Panc1 (cell line): ENCODE results near the gene PXK. TPM values are rescaled to one million over a fixed set of nuclear protein-coding genes. Genes with fewer than 3 reads are reported as not detected.

Experiments
- ATAC-seq: fragments of 200-7000 bp; cut with Tn5 transposase; 2 replicates; pipeline ENCODE4 v1.9.1; 2020; ENCODE audit warnings: mild to moderate bottlenecking, moderate library complexity
- BruUV-seq: library from RNA; stranded (reverse); fragments of 400-500 nt; replicated peaks from 2 replicates; lab custom pipeline; 2021; lab: Mats Ljungman, UMichigan
- CTCF ChIA-PET: fragments of 300-600 bp; sonication (Branson Sonifier 250); formaldehyde crosslinking; loops from one replicate; lab custom pipeline; 2022; ENCODE audit warnings: antibody characterized with exemption; lab: Charles Lee
- POLR2A ChIA-PET: fragments of 300-600 bp; sonication (Branson Sonifier 250); formaldehyde crosslinking; loops from one replicate; lab custom pipeline; 2022; ENCODE audit warnings: antibody characterized with exemption; lab: Charles Lee
- DNase-seq: peaks from one replicate; pipeline ENCODE4 v3.0.0-alpha.2; 2010; ENCODE audit warnings: low read depth, low spot score
- H3K27ac ChIP-seq: 2 replicates; pipeline ENCODE4 v1.5.1; 2011; ENCODE audit warnings: mild to moderate bottlenecking, low read length, inconsistent platforms
- H3K27me3 ChIP-seq: fragments of 200-500 bp; sonication (Bioruptor generic); 2 replicates; pipeline ENCODE4 v1.6.0; 2014; ENCODE audit warnings: low read length, inconsistent platforms; ENCODE audit not compliant: control insufficient read depth, insufficient read depth
- H3K36me3 ChIP-seq: fragments of 200-500 bp; sonication (Bioruptor generic); 2 replicates; pipeline ENCODE4 v1.5.1; 2014; ENCODE audit warnings: inconsistent platforms, mild to moderate bottlenecking, low read length, moderate library complexity; ENCODE audit not compliant: control insufficient read depth, insufficient read depth
- H3K4me1 ChIP-seq: 2 replicates; pipeline ENCODE4 v1.5.1; 2011; ENCODE audit warnings: inconsistent platforms, mild to moderate bottlenecking, low read length, moderate library complexity; ENCODE audit not compliant: control insufficient read depth, insufficient read depth
- H3K4me3 ChIP-seq, 2 experiments: 2 replicates each; pipeline ENCODE4 v1.5.1; 2011 to 2012; ENCODE audit warnings: low read depth in 2 of 2, low read length in 2 of 2, mild to moderate bottlenecking in 2 of 2, inconsistent platforms in 1 of 2, moderate library complexity in 1 of 2
- H3K9me3 ChIP-seq: fragments of 200-500 bp; sonication (Bioruptor generic); 2 replicates; pipeline ENCODE4 v1.5.1; 2014; ENCODE audit warnings: low read depth, mild to moderate bottlenecking, inconsistent platforms, low read length, moderate library complexity; ENCODE audit not compliant: control insufficient read depth, insufficient read depth
- CTCF ChIP-seq: fragments of 450-650 bp; IDR thresholded peaks from 2 replicates; pipeline ENCODE4 v1.5.1; 2017; ENCODE audit warnings: mild to moderate bottlenecking
- POLR2AphosphoS5 ChIP-seq: IDR thresholded peaks from 2 replicates; pipeline ENCODE4 v1.6.1; 2012; ENCODE audit warnings: mild to moderate bottlenecking, low read depth, low read length, moderate library complexity
- REST ChIP-seq, 2 experiments: IDR thresholded peaks; 2 replicates each; pipeline ENCODE4 v1.6.1; 2011 to 2012; ENCODE audit warnings: low read depth in 2 of 2, control low read depth in 1 of 2, low read length in 1 of 2, mild to moderate bottlenecking in 1 of 2, moderate library complexity in 1 of 2; ENCODE audit not compliant: insufficient read depth in 1 of 2
- SIN3A ChIP-seq: IDR thresholded peaks from 2 replicates; pipeline ENCODE4 v1.6.1; 2012; ENCODE audit warnings: low read depth, mild to moderate bottlenecking, low read length, moderate library complexity, borderline replicate concordance; ENCODE audit not compliant: insufficient read depth
- TCF7L2 ChIP-seq: IDR thresholded peaks from 2 replicates; pipeline ENCODE4 v1.6.1; 2011; ENCODE audit warnings: mild to moderate bottlenecking, low read depth, low read length, inconsistent platforms
- in situ Hi-C: cut with HindIII; loops from 2 replicates; pipeline ENCODE4 v1.10.0; 2016; ENCODE audit warnings: low sequenced_read_pairs, low pct_unique_long_range_greater_than_20kb
- intact Hi-C: fragments of 100-400 bp; cut with micrococcal nuclease; formaldehyde crosslinking; loops from one replicate; pipeline ENCODE4 v1.10.0; 2022; ENCODE audit not compliant: unreplicated experiment
- total RNA-seq: library from RNA; stranded (reverse); gene quantifications from one replicate; pipeline ENCODE4 v1.2.1, GENCODE V29; 2021; ENCODE audit not compliant: unreplicated experiment

The PXK gene
- total RNA-seq, 1 experiment from 2014 or later = 14.2 TPM

DNA sequence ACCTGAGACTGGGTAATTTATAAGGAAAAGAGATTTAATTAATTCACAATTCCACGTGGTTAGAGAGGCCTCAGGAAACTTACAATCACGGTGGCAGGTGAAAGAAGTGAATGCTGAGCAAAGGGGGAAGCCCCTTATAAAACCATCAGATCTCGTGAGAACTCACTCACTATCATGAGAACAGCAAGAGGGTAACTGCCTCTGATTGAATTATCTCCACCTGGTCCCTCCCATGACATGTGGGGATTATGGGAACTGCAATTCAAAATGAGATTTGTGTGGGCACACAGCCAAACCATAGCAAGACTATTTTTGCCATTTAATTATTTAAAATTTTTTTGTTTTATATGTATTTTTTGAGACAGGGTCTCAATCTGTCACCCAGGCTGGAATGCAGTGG lies 132.2 kb downstream of the PXK start:
- Histone ChIP-seq H3K4me1 (peaks cover 10% of the 10 kb centered on the region), H3K36me3 (no peaks in the 10 kb centered on the region), H3K27me3 (no peaks in the 10 kb centered on the region), H3K27ac (no peak overlapping the region; the same call in 1 of the 2 replicates), H3K9me3 (no peaks in the 10 kb centered on the region), H3K4me3 (no peak overlapping the region)
- intact Hi-C loops (no loop called here), in situ Hi-C loops (no loop called here)
- DNase-seq (no peak), ATAC-seq (no peak)
- BruUV-seq = no TSS peak
- POLR2A ChIA-PET = no interaction called here
- CTCF ChIA-PET = no interaction called here
- no peak for TF ChIP-seq POLR2AphosphoS5
- TF ChIP-seq REST (IDR thresholded peaks at IDR 0.05; ENCODE audit: insufficient read depth in 1 of 2, low read depth in 2 of 2, low read length in 1 of 2) = no peak
- no peak for TF ChIP-seq SIN3A
- TF ChIP-seq TCF7L2 = no peak
- no peak for TF ChIP-seq CTCF

GRCh38 chr3:58466899-58467563 lies 134.3 kb downstream of the PXK start:
- intact Hi-C loops (no loop called here), in situ Hi-C loops (no loop called here)
- POLR2A ChIA-PET = no interaction called here
- BruUV-seq = no TSS peak
- Histone ChIP-seq H3K27ac (peak overlapping the region; percentile 77; the same call in 1 of the 2 replicates), H3K27me3 (no peaks in the 10 kb centered on the region), H3K4me1 (peaks cover 26% of the 10 kb centered on the region), H3K4me3 (no peak overlapping the region), H3K36me3 (no peaks in the 10 kb centered on the region), H3K9me3 (no peaks in the 10 kb centered on the region)
- DNase-seq (no peak), ATAC-seq (no peak)
- CTCF ChIA-PET = no interaction called here
- TF ChIP-seq SIN3A (no peak), TCF7L2 (no peak), POLR2AphosphoS5 (no peak), CTCF (no peak), REST (IDR thresholded peaks at IDR 0.05; ENCODE audit: insufficient read depth in 1 of 2, low read depth in 2 of 2, low read length in 1 of 2) (no peak)
